Testis (tissue), 2 donors: ENCODE data around the gene PKD2L1.

Source experiments
- CTCF ChIP-seq, 3 experiments: fragments of 450-650 bp in 2 of 3; fragments of 200-600 bp in 1 of 3; sonication (generic) in 1 of 3; IDR thresholded peaks; one replicate each; pipeline ENCODE4 v1.5.1; 2016 to 2019; ENCODE audit warnings: antibody characterized with exemption in 3 of 3, mild to moderate bottlenecking in 2 of 3, moderate library complexity in 1 of 3
- POLR2A ChIP-seq: fragments of 450-650 bp; IDR thresholded peaks from one replicate; pipeline ENCODE4 v1.6.1; 2017; ENCODE audit warnings: antibody characterized with exemption, mild to moderate bottlenecking, moderate library complexity

- TF ChIP-seq POLR2A, result no peak
- no peak for TF ChIP-seq CTCF (IDR thresholded peaks at IDR 0.05)
Observed at GRCh38 chr10:100238429-100238828, 91.6 kb downstream of the PKD2L1 start.
